Smooth muscle cell of the brain vasculature (primary cell): Measurements from ENCODE around the gene HDAC7.

Source experiments
- DNase-seq: peaks from one replicate; pipeline ENCODE4 v3.0.0-alpha.2; 2012; ENCODE audit warnings: low read depth, low spot score

The HDAC7 gene

GRCh38 chr12:47819896-47820630 is at the start of gene HDAC7:
HDAC7 (minus strand) TSS chr12:47819903; CDS start chr12:47819785, 118 bp downstream.
- DNase-seq, result no peak

GRCh38 chr12:47868552-47869031 is 48.9 kb upstream of the HDAC7 start:
- DNase-seq, result no peak

- peak; percentile 43 for DNase-seq
Measured at GRCh38 chr12:47868041-47868440, 48.3 kb upstream of the HDAC7 start.

- DNase-seq, result peak; percentile 55
Measured at GRCh38 chr12:47867495-47867941, 47.8 kb upstream of the HDAC7 start.

- no peak for DNase-seq
Measured at GRCh38 chr12:47864646-47865235, 45.0 kb upstream of the HDAC7 start.

GRCh38 chr12:47863985-47864384 is 44.3 kb upstream of the HDAC7 start:
- no peak for DNase-seq

GRCh38 chr12:47863467-47863866 is 43.8 kb upstream of the HDAC7 start:
- no peak for DNase-seq

- DNase-seq, result no peak
Measured at GRCh38 chr12:47862881-47863280, 43.2 kb upstream of the HDAC7 start.

GRCh38 chr12:47862167-47862750 is 42.6 kb upstream of the HDAC7 start:
- no peak for DNase-seq

GRCh38 chr12:47860873-47861272 is 41.2 kb upstream of the HDAC7 start:
- no peak for DNase-seq

GRCh38 chr12:47860279-47860841 is 40.7 kb upstream of the HDAC7 start:
- DNase-seq, result no peak

- no peak for DNase-seq
Measured at GRCh38 chr12:47858511-47859266, 39.0 kb upstream of the HDAC7 start.

- DNase-seq, result no peak
Measured at GRCh38 chr12:47856721-47857575, 37.2 kb upstream of the HDAC7 start.

- no peak for DNase-seq
Measured at GRCh38 chr12:47856094-47856493, 36.4 kb upstream of the HDAC7 start.

GRCh38 chr12:47855502-47855901 is 35.8 kb upstream of the HDAC7 start:
- DNase-seq, result no peak

- no peak for DNase-seq
Measured at GRCh38 chr12:47854531-47854930, 34.8 kb upstream of the HDAC7 start.

GRCh38 chr12:47852096-47852571 is 32.4 kb upstream of the HDAC7 start:
- no peak for DNase-seq

- no peak for DNase-seq
Measured at GRCh38 chr12:47851303-47851952, 31.7 kb upstream of the HDAC7 start.

GRCh38 chr12:47850153-47851084 is 30.7 kb upstream of the HDAC7 start:
- DNase-seq, result no peak
